GM23248 (cell line): Measurements from ENCODE around the gene ONECUT3.

Source experiments
- EZH2 ChIP-seq: fragments of 200-600 bp; sonication (generic); IDR thresholded peaks from 2 replicates; pipeline ENCODE4 v1.6.1; 2018; ENCODE audit warnings: antibody characterized with exemption, mild to moderate bottlenecking; ENCODE audit not compliant: insufficient read depth, poor library complexity, severe bottlenecking
- EZH2phosphoT487 ChIP-seq: fragments of 200-600 bp; sonication (generic); IDR thresholded peaks from 2 replicates; pipeline ENCODE4 v1.6.1; 2018; ENCODE audit warnings: antibody characterized with exemption, moderate library complexity, mild to moderate bottlenecking, low read depth; ENCODE audit not compliant: insufficient read depth

DNA sequence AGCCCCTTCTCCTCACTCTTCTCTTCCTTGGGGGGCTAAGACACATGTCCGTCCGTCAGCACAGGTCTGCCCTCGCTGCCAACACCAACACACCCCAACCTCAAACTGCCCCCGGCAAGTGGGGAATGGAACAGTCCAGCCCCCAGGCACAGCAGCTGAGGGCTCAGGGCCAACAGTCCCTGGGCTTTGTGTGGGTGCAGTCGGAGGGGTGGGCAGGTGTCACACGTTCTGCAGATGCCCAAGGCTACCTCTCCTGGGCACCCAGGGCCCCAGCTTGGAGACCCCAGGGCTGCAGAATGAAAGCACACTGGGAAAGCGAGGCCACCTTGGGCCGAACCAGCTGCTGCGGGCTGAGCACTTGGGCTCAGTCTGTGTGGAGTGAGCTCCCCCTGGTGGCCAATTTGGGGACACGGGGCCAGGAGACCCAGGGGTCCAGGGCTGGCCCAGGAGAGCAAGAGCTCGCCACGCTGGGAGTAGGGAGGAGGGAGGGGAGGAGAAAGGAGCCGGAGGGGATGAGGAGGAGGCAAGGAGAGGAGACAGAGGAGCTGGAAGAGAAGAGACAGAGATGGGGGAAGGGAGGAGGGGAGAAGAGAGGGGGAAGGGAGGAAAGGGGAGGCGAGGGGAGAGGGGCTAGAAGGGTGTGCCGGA, 72.7 kb downstream of the ONECUT3 start:
- TF ChIP-seq EZH2 (no peak), EZH2phosphoT487 (no peak)
